Neural crest cell (in vitro differentiated cells): ENCODE results near the gene DOCK8. TPM values are rescaled to one million over a fixed set of nuclear protein-coding genes. Genes with fewer than 3 reads are reported as not detected.

ENCODE experiments used
- DNase-seq: peaks from one replicate; pipeline ENCODE4 v3.0.0; 2021; ENCODE audit warnings: low read depth, mixed read lengths, low spot score
- H3K27ac Mint-ChIP-seq: one replicate; pipeline ENCODE4 v1.8.0; 2021; ENCODE audit warnings: mild to moderate bottlenecking, mixed read lengths; ENCODE audit not compliant: unreplicated experiment
- H3K27me3 Mint-ChIP-seq: 2 replicates; pipeline ENCODE4 v1.8.0; 2021; ENCODE audit warnings: low read depth, mild to moderate bottlenecking, mixed read lengths
- H3K36me3 Mint-ChIP-seq: 2 replicates; pipeline ENCODE4 v1.8.0; 2021; ENCODE audit warnings: low read depth, mild to moderate bottlenecking, mixed read lengths
- H3K4me1 Mint-ChIP-seq: 2 replicates; pipeline ENCODE4 v1.8.0; 2021; ENCODE audit warnings: mixed read lengths
- H3K4me3 Mint-ChIP-seq: one replicate; pipeline ENCODE4 v1.8.0; 2021; ENCODE audit warnings: mild to moderate bottlenecking, mixed read lengths
- H3K9me3 Mint-ChIP-seq: 2 replicates; pipeline ENCODE4 v1.8.0; 2021; ENCODE audit warnings: mixed read lengths
- total RNA-seq: library from RNA; stranded (reverse); gene quantifications from 2 replicates; pipeline ENCODE4 v1.2.1, GENCODE V29; 2021
- TF ChIP-seq, protein P1 (sequence below): fragments of 200-600 bp; sonication (generic); conservative IDR thresholded peaks from 2 replicates; pipeline ENCODE4 v1.5.0; 2021; ENCODE audit warnings: antibody characterized with exemption, mild to moderate bottlenecking

DOCK8 gene
- total RNA-seq, 1 donor from 2014 or later, result 0.58 TPM

- no peaks in the 10 kb centered on the region for H3K27me3 Mint-ChIP-seq
- no peak overlapping the region for H3K27ac Mint-ChIP-seq
- H3K36me3 Mint-ChIP-seq, result no peaks in the 10 kb centered on the region
- DNase-seq, result no peak
- no peaks in the 10 kb centered on the region for H3K9me3 Mint-ChIP-seq
- TF ChIP-seq, protein P1, sequence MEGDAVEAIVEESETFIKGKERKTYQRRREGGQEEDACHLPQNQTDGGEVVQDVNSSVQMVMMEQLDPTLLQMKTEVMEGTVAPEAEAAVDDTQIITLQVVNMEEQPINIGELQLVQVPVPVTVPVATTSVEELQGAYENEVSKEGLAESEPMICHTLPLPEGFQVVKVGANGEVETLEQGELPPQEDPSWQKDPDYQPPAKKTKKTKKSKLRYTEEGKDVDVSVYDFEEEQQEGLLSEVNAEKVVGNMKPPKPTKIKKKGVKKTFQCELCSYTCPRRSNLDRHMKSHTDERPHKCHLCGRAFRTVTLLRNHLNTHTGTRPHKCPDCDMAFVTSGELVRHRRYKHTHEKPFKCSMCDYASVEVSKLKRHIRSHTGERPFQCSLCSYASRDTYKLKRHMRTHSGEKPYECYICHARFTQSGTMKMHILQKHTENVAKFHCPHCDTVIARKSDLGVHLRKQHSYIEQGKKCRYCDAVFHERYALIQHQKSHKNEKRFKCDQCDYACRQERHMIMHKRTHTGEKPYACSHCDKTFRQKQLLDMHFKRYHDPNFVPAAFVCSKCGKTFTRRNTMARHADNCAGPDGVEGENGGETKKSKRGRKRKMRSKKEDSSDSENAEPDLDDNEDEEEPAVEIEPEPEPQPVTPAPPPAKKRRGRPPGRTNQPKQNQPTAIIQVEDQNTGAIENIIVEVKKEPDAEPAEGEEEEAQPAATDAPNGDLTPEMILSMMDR, result no peak
- peaks cover 7% of the 10 kb centered on the region for H3K4me1 Mint-ChIP-seq
- H3K4me3 Mint-ChIP-seq, result no peak overlapping the region
Measured at GRCh38 chr9:450057-450456, 235.4 kb downstream of the DOCK8 start.

GRCh38 chr9:450561-450960, 235.9 kb downstream of the DOCK8 start:
- Mint-ChIP-seq H3K27me3 (no peaks in the 10 kb centered on the region), H3K36me3 (no peaks in the 10 kb centered on the region), H3K27ac (no peak overlapping the region), H3K4me1 (peaks cover 2% of the 10 kb centered on the region), H3K4me3 (no peak overlapping the region), H3K9me3 (no peaks in the 10 kb centered on the region)
- TF ChIP-seq, protein P1, result no peak
- DNase-seq, result no peak

DNA sequence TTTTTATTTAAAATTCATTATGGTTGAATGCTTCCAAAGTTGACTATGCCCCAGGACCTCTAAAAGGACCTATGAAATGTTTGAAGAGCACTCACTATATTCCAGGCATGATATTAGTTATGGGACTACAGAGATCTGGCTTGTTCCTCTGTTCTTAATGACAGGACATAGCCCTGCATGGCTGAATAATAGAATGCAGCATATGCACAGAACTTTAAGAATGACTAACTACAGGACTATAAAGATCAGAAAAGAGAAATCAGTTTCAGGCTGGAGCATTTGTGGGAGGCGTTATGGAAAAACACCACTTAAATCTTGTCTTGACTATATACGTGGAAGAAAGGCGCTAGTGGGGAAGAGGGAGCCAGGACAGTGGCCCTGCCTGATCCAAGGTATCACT, 239.2 kb downstream of the DOCK8 start:
- no peak overlapping the region for H3K4me3 Mint-ChIP-seq
- DNase-seq, result no peak
- no peaks in the 10 kb centered on the region for H3K4me1 Mint-ChIP-seq
- TF ChIP-seq, protein P1, result no peak
- H3K27me3 Mint-ChIP-seq, result no peaks in the 10 kb centered on the region
- H3K9me3 Mint-ChIP-seq, result no peaks in the 10 kb centered on the region
- H3K36me3 Mint-ChIP-seq, result no peaks in the 10 kb centered on the region
- no peak overlapping the region for H3K27ac Mint-ChIP-seq

DNA sequence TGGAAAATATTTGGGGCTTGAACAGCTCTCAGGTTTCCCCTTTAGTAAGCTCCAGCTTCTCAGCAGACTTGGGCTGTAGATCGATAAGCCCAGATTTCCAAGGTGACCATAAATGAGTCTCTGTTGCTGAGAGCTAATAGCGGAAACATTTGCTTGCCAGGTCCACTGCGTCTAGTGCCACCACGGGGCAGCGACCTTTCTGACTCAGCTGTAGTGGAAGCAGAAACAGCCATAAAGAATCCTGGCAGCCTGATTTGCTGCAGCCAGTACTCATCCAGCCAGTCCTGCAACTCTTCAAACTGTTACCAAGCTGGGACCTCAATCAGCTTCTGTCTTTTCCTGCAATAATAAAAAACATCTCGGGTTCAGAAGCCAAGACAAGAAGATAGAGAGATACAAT, 241.7 kb downstream of the DOCK8 start:
- Mint-ChIP-seq H3K36me3 (no peaks in the 10 kb centered on the region), H3K27me3 (no peaks in the 10 kb centered on the region), H3K4me3 (no peak overlapping the region), H3K27ac (no peak overlapping the region), H3K9me3 (no peaks in the 10 kb centered on the region), H3K4me1 (peaks cover 3% of the 10 kb centered on the region)
- TF ChIP-seq, protein P1, result no peak
- no peak for DNase-seq

GRCh38 chr9:458590-458989, 243.9 kb downstream of the DOCK8 start:
- peaks cover 3% of the 10 kb centered on the region for H3K4me1 Mint-ChIP-seq
- H3K4me3 Mint-ChIP-seq, result no peak overlapping the region
- no peak for DNase-seq
- H3K36me3 Mint-ChIP-seq, result no peaks in the 10 kb centered on the region
- H3K27ac Mint-ChIP-seq, result no peak overlapping the region
- no peaks in the 10 kb centered on the region for H3K27me3 Mint-ChIP-seq
- H3K9me3 Mint-ChIP-seq, result no peaks in the 10 kb centered on the region
- TF ChIP-seq, protein P1, result no peak
